ENCODE results near the gene SMURF2. TPM values are rescaled to one million over a fixed set of nuclear protein-coding genes. Genes with fewer than 3 reads are reported as not detected.
A peak's percentile ranks its signal among the peaks of the same experiment; 100 is the strongest.

SMURF2 gene
- total and polyA plus RNA-seq, 9 of the 15 experiments (the other 6 are each of a cell fraction or from before 2014, with no cell fraction given) = 3.8 to 22.0 (median 14.8) TPM

- no peak overlapping the region for H3K4me2 ChIP-seq (ENCODE audit: insufficient read depth, low read length)
- FAIRE-seq (no peak), DNase-seq (ENCODE audit: extremely low read depth in 1 of 4, low spot score in 3 of 4) (no peak), ATAC-seq (peak; percentile 16; the same call in 1 of the 3 replicates)
- H3K79me2 ChIP-seq (ENCODE audit: control insufficient read depth, insufficient read depth, low read length) = peaks cover 32% of the 10 kb centered on the region
- H3K9me1 ChIP-seq (ENCODE audit: control insufficient read depth, insufficient read depth, low read length) = no peaks in the 10 kb centered on the region
- TF ChIP-seq ZNF121 (CRISPR knock-in tag; conservative IDR thresholded peaks at IDR 0.05) (peak; percentile 79), FOXK1 (CRISPR knock-in tag; IDR thresholded peaks at IDR 0.05; ENCODE audit: borderline replicate concordance) (no peak), ZNF449 (CRISPR knock-in tag; IDR thresholded peaks at IDR 0.05) (no peak)
- intact Hi-C loops (cut with micrococcal nuclease) (no loop called here), in situ Hi-C loops (cut with MboI) (no loop called here)
- no peaks in the 10 kb centered on the region for H3K27me3 ChIP-seq (ENCODE audit: control insufficient read depth in 2 of 2, insufficient read depth in 2 of 2, low read length in 2 of 2)
- no peaks in the 10 kb centered on the region for H4K20me1 ChIP-seq (replicated peaks; ENCODE audit: control insufficient read depth, insufficient read depth, low read length)
- ChIA-PET POLR2A (interaction anchor here (0.6 to 3.0 kb wide), 9 partner anchors 8 to 427 kb away, joined by 3 to 13 read pairs (median 3); partner anchors contain the start of gene DDX5), CTCF (ENCODE audit: low intra/inter-chr PET ratio) (no interaction called here)
- BruUV-seq (replicated peaks) = no TSS peak
- H3K9ac ChIP-seq (ENCODE audit: insufficient read depth in 1 of 2, low read depth in 2 of 2, low read length in 2 of 2) = no peak overlapping the region
- H3K27ac ChIP-seq (ENCODE audit: extremely low read depth, low read depth, low read length) = no peak overlapping the region
- H3K9me3 ChIP-seq (replicated peaks; ENCODE audit: control insufficient read depth, insufficient read depth, low read depth, low read length) = no peaks in the 10 kb centered on the region
- H3K4me3 ChIP-seq = no peak overlapping the region
- H3K36me3 ChIP-seq (ENCODE audit: control insufficient read depth, insufficient read depth, low read length) = no peaks in the 10 kb centered on the region; the same call in 2 of the 3 replicates
- peaks cover 8 to 17% of the 10 kb centered on the region in 2 experiments; a peak in 4 of 5 replicates for H3K4me1 ChIP-seq (replicated peaks in 1 of 2; ENCODE audit: control insufficient read depth in 2 of 2, insufficient read depth in 2 of 2, low read length in 2 of 2)
- WGBS (ENCODE audit: insufficient coverage, low coverage, missing lambda C conversion rate) = 81% methylated on average over 4 of the region's 6 CpGs
- H2AFZ ChIP-seq (ENCODE audit: low read depth, low read length) = no peak overlapping the region
Observed at GRCh38 chr17:64630309-64631223, 31.5 kb downstream of the SMURF2 start.

All from K562 (cell line).